ENCODE results near the gene B4GALT5. TPM values are rescaled to one million over a fixed set of nuclear protein-coding genes. Genes with fewer than 3 reads are reported as not detected.

The B4GALT5 gene
- total RNA-seq, 1 experiment from 2014 or later, result 92.5 TPM

DNA sequence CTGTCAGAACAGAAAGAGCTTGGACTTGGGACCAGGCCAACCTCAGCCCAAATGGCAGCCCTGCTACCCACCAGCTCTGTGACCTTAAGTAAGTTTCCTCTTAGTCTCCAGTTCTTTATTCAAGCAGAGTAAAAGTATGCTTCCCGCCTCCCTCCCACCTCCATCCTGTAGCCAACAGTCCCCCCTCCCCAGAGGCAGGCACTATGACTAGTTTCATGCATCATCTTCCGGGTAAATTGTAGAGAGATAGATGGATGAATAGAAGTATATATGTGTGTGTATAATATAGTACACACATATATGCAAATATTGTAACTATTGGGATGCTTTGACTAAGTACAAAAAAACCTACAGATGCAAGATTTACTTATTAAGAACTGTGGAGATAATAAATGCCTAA, 39.5 kb upstream of the B4GALT5 start:
- Histone ChIP-seq H3K4me2 (ENCODE audit: low read length) (no peak overlapping the region), H3K9me3 (ENCODE audit: control insufficient read depth in 1 of 2, insufficient read depth in 1 of 2, low read depth in 1 of 2, low read length in 2 of 2) (no peaks in the 10 kb centered on the region), H3K9ac (ENCODE audit: low read length) (no peak overlapping the region), H3K4me3 (replicated peaks in 1 of 2; ENCODE audit: low read depth in 1 of 2, low read length in 2 of 2) (no peak overlapping the region), H2AFZ (ENCODE audit: low read depth, low read length, poor library complexity, severe bottlenecking) (no peak overlapping the region), H3K27ac (ENCODE audit: low read depth, low read length) (no peak overlapping the region), H4K20me1 (ENCODE audit: insufficient read depth) (no peaks in the 10 kb centered on the region), H3K36me3 (ENCODE audit: control insufficient read depth in 1 of 2, insufficient read depth in 2 of 2, low read length in 2 of 2) (no peaks in the 10 kb centered on the region), H3K79me2 (ENCODE audit: insufficient read depth, low read length) (no peaks in the 10 kb centered on the region), H3K27me3 (ENCODE audit: insufficient read depth, low read length) (no peaks in the 10 kb centered on the region), H3K9me2 (ENCODE audit: insufficient read depth) (no peaks in the 10 kb centered on the region), H3K4me1 (ENCODE audit: control insufficient read depth in 1 of 2, insufficient read depth in 2 of 2, low read length in 2 of 2) (no peaks in the 10 kb centered on the region)
- TF ChIP-seq, protein P1, sequence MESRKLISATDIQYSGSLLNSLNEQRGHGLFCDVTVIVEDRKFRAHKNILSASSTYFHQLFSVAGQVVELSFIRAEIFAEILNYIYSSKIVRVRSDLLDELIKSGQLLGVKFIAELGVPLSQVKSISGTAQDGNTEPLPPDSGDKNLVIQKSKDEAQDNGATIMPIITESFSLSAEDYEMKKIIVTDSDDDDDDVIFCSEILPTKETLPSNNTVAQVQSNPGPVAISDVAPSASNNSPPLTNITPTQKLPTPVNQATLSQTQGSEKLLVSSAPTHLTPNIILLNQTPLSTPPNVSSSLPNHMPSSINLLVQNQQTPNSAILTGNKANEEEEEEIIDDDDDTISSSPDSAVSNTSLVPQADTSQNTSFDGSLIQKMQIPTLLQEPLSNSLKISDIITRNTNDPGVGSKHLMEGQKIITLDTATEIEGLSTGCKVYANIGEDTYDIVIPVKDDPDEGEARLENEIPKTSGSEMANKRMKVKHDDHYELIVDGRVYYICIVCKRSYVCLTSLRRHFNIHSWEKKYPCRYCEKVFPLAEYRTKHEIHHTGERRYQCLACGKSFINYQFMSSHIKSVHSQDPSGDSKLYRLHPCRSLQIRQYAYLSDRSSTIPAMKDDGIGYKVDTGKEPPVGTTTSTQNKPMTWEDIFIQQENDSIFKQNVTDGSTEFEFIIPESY (IDR thresholded peaks at IDR 0.05; ENCODE audit: extremely low read depth, insufficient replicate concordance, low read length), result no peak
- TF ChIP-seq SP1 (IDR thresholded peaks at IDR 0.05; ENCODE audit: low read depth), result no peak
- TF ChIP-seq POLR2A (IDR thresholded peaks at IDR 0.05; ENCODE audit: borderline replicate concordance, extremely low read depth, insufficient read depth, insufficient read length), result no peak
- no peak for TF ChIP-seq POLR2AphosphoS5 (IDR thresholded peaks at IDR 0.05; ENCODE audit: low read depth, low read length)
- no peak for TF ChIP-seq ZNF274 (IDR thresholded peaks at IDR 0.05; ENCODE audit: low read depth, low read length)
- no peak for TF ChIP-seq JUND (IDR thresholded peaks at IDR 0.05)
- no peak for TF ChIP-seq YY1 (IDR thresholded peaks at IDR 0.05; ENCODE audit: extremely low read depth, insufficient replicate concordance, low read depth, low read length)
- no peak for TF ChIP-seq TCF7L2 (IDR thresholded peaks at IDR 0.05; ENCODE audit: borderline replicate concordance, extremely low read depth, insufficient read depth, insufficient read length)
- no peak for TF ChIP-seq RAD21 (IDR thresholded peaks at IDR 0.05; ENCODE audit: low read depth)
- TF ChIP-seq, protein P2, sequence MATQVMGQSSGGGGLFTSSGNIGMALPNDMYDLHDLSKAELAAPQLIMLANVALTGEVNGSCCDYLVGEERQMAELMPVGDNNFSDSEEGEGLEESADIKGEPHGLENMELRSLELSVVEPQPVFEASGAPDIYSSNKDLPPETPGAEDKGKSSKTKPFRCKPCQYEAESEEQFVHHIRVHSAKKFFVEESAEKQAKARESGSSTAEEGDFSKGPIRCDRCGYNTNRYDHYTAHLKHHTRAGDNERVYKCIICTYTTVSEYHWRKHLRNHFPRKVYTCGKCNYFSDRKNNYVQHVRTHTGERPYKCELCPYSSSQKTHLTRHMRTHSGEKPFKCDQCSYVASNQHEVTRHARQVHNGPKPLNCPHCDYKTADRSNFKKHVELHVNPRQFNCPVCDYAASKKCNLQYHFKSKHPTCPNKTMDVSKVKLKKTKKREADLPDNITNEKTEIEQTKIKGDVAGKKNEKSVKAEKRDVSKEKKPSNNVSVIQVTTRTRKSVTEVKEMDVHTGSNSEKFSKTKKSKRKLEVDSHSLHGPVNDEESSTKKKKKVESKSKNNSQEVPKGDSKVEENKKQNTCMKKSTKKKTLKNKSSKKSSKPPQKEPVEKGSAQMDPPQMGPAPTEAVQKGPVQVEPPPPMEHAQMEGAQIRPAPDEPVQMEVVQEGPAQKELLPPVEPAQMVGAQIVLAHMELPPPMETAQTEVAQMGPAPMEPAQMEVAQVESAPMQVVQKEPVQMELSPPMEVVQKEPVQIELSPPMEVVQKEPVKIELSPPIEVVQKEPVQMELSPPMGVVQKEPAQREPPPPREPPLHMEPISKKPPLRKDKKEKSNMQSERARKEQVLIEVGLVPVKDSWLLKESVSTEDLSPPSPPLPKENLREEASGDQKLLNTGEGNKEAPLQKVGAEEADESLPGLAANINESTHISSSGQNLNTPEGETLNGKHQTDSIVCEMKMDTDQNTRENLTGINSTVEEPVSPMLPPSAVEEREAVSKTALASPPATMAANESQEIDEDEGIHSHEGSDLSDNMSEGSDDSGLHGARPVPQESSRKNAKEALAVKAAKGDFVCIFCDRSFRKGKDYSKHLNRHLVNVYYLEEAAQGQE (IDR thresholded peaks at IDR 0.05; ENCODE audit: low read depth), result no peak
- no peak for TF ChIP-seq ELF1 (IDR thresholded peaks at IDR 0.05; ENCODE audit: borderline replicate concordance, low read depth)
- no peak for TF ChIP-seq CEBPB (IDR thresholded peaks at IDR 0.05; ENCODE audit: low read depth)
- no peak for TF ChIP-seq FOSL1 (IDR thresholded peaks at IDR 0.05; ENCODE audit: low read depth)
- TF ChIP-seq EZH2 (IDR thresholded peaks at IDR 0.05), result no peak
- TF ChIP-seq EGR1 (IDR thresholded peaks at IDR 0.05; ENCODE audit: low read depth), result no peak
- TF ChIP-seq, protein P3, sequence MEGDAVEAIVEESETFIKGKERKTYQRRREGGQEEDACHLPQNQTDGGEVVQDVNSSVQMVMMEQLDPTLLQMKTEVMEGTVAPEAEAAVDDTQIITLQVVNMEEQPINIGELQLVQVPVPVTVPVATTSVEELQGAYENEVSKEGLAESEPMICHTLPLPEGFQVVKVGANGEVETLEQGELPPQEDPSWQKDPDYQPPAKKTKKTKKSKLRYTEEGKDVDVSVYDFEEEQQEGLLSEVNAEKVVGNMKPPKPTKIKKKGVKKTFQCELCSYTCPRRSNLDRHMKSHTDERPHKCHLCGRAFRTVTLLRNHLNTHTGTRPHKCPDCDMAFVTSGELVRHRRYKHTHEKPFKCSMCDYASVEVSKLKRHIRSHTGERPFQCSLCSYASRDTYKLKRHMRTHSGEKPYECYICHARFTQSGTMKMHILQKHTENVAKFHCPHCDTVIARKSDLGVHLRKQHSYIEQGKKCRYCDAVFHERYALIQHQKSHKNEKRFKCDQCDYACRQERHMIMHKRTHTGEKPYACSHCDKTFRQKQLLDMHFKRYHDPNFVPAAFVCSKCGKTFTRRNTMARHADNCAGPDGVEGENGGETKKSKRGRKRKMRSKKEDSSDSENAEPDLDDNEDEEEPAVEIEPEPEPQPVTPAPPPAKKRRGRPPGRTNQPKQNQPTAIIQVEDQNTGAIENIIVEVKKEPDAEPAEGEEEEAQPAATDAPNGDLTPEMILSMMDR (IDR thresholded peaks at IDR 0.05 in 2 of 3, conservative IDR thresholded peaks at IDR 0.05 in 1 of 3; ENCODE audit: borderline replicate concordance in 1 of 3, insufficient read depth in 1 of 3, low read depth in 2 of 3, low read length in 2 of 3), result no peak
- no peak for TF ChIP-seq SIN3A (IDR thresholded peaks at IDR 0.05; ENCODE audit: low read depth)
- TF ChIP-seq, protein P4, sequence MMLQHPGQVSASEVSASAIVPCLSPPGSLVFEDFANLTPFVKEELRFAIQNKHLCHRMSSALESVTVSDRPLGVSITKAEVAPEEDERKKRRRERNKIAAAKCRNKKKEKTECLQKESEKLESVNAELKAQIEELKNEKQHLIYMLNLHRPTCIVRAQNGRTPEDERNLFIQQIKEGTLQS (IDR thresholded peaks at IDR 0.05), result no peak
- no peak for TF ChIP-seq CBX3 (IDR thresholded peaks at IDR 0.05; ENCODE audit: low read depth)
- BruUV-seq (replicated peaks), result no TSS peak
- intact Hi-C loops (cut with micrococcal nuclease), result no loop called here
- ATAC-seq, result no peak
- DNase-seq (ENCODE audit: low read depth, low spot score), result no peak
- POLR2A ChIA-PET, result no interaction called here
- RAD21 ChIA-PET (ENCODE audit: low non-redundant PET in 1 of 2, low total read pairs in 2 of 2, uncharacterized antibody in 2 of 2, unreplicated experiment in 2 of 2), result no interaction called here
- CTCF ChIA-PET, result no interaction called here
